ENCODE data around the gene CARD9. TPM values are rescaled to one million over a fixed set of nuclear protein-coding genes. Genes with fewer than 3 reads are reported as not detected.

The CARD9 gene
- total and polyA plus RNA-seq, 2 of the 4 experiments (the other 2 are of a cell fraction), result 0.36 to 1.9 TPM

- Histone ChIP-seq H3K9ac (ENCODE audit: low read depth, low read length) (no peak overlapping the region), H2BK120ac (ENCODE audit: low read depth, low read length) (no peak overlapping the region), H3K9me3 (ENCODE audit: control insufficient read depth, insufficient read depth, low read length) (no peaks in the 10 kb centered on the region), H3K4me2 (ENCODE audit: low read depth, low read length) (no peak overlapping the region), H3K9me1 (ENCODE audit: insufficient read depth, low read length) (no peaks in the 10 kb centered on the region), H3K36me3 (ENCODE audit: control insufficient read depth, insufficient read depth, low read length) (peaks cover 68% of the 10 kb centered on the region), H3K23ac (ENCODE audit: low read depth, low read length) (no peak overlapping the region), H3K18ac (ENCODE audit: low read depth, low read length) (no peak overlapping the region), H3K79me1 (ENCODE audit: low read depth in 1 of 2, low read length in 2 of 2) (peaks cover 0 to 7% of the 10 kb centered on the region in 2 experiments; a peak in 1 of 4 replicates), H2AK5ac (ENCODE audit: low read depth, low read length) (no peak overlapping the region), H4K5ac (ENCODE audit: low read depth, low read length) (no peak overlapping the region), H4K20me1 (ENCODE audit: insufficient read depth, low read length) (peaks cover 6% of the 10 kb centered on the region; the same call in 1 of the 2 replicates), H4K8ac (ENCODE audit: low read depth in 2 of 2, low read length in 2 of 2) (no peak overlapping the region), H3K4ac (ENCODE audit: low read depth, low read length) (no peak overlapping the region), H2AFZ (replicated peaks; ENCODE audit: low read length, poor library complexity) (no peak overlapping the region), H2BK20ac (ENCODE audit: low read depth, low read length) (no peak overlapping the region), H3K4me1 (ENCODE audit: control insufficient read depth, insufficient read depth, low read length) (no peaks in the 10 kb centered on the region), H2AK9ac (replicated peaks; ENCODE audit: low read depth, low read length, poor library complexity) (no peak overlapping the region), H3K56ac (ENCODE audit: extremely low read depth, insufficient read depth, low read length) (no peak overlapping the region), H2BK15ac (ENCODE audit: low read depth, low read length) (no peak overlapping the region), H3K4me3 (ENCODE audit: insufficient read depth, low read depth, low read length) (no peak overlapping the region), H3K27me3 (ENCODE audit: control insufficient read depth, insufficient read depth, low read length) (no peaks in the 10 kb centered on the region), H3K14ac (replicated peaks; ENCODE audit: low read depth, low read length) (no peak overlapping the region), H4K91ac (ENCODE audit: insufficient read depth, low read depth, low read length) (no peak overlapping the region), H2BK5ac (ENCODE audit: low read depth, low read length, poor library complexity, severe bottlenecking) (no peak overlapping the region), H3K27ac (ENCODE audit: insufficient read depth, low read length) (no peak overlapping the region)
- DNase-seq (no peak), ATAC-seq (ENCODE audit: low read depth) (no peak)
- ChIA-PET POLR2A (ENCODE audit: unreplicated experiment) (no interaction called here), CTCF (interaction anchor here (0.7 kb wide), 1 partner anchor 8 kb away, joined by 4 read pairs; no protein-coding TSS in a partner anchor)
- WGBS, 2 experiments (ENCODE audit: extremely low coverage in 2 of 2, insufficient read length in 1 of 2), result 92% methylated on average over 17 of the region's 21 CpGs; no CpG with 5 or more reads in 1 of the 2 experiments
- intact Hi-C loops (cut with micrococcal nuclease), result no loop called here
- in situ Hi-C loops (cut with MboI; ENCODE audit: low sequenced_read_pairs), result no loop called here
- dilution Hi-C loops (cut with HindIII; ENCODE audit: low sequenced_read_pairs, unreplicated experiment), result no loop called here
- TF ChIP-seq MXI1 (IDR thresholded peaks at IDR 0.05; ENCODE audit: borderline replicate concordance, low read depth, low read length), result no peak
- TF ChIP-seq ELK1 (IDR thresholded peaks at IDR 0.05; ENCODE audit: borderline replicate concordance, low read depth, low read length), result no peak
- TF ChIP-seq CHD1 (IDR thresholded peaks at IDR 0.05; ENCODE audit: low read depth, low read length), result no peak
- TF ChIP-seq FOS (IDR thresholded peaks at IDR 0.05; ENCODE audit: low read depth, low read length), result no peak
- no peak for TF ChIP-seq MAFK (IDR thresholded peaks at IDR 0.05; ENCODE audit: low read depth, low read length)
- no peak for TF ChIP-seq CTCF (conservative IDR thresholded peaks at IDR 0.05; ENCODE audit: low read depth, low read length)
- TF ChIP-seq BHLHE40 (IDR thresholded peaks at IDR 0.05; ENCODE audit: low read depth, low read length), result no peak
- TF ChIP-seq SMC3 (IDR thresholded peaks at IDR 0.05; ENCODE audit: low read depth, low read length), result no peak
- BruUV-seq (replicated peaks), result no TSS peak
Observed at GRCh38 chr9:136421791-136422190, 48.3 kb upstream of the CARD9 start.

Measured in IMR-90 (cell line).